ENCODE data around the gene C10orf71. TPM values are rescaled to one million over a fixed set of nuclear protein-coding genes. Genes with fewer than 3 reads are reported as not detected.

The C10orf71 gene
- polyA plus RNA-seq, 1 of the 3 experiments (the other 2 are of a cell fraction) = not detected

- Histone ChIP-seq H3K4me2 (no peak overlapping the region), H3K4me1 (ENCODE audit: control insufficient read depth in 1 of 2, insufficient read depth in 2 of 2, low read depth in 1 of 2, low read length in 1 of 2) (peaks cover 0 to 18% of the 10 kb centered on the region in 2 experiments; a peak in 1 of 4 replicates), H3K4me3 (ENCODE audit: low read depth in 2 of 2, low read length in 1 of 2) (no peak overlapping the region), H3K36me3 (replicated peaks in 1 of 2; ENCODE audit: control insufficient read depth in 1 of 2, insufficient read depth in 2 of 2, low read length in 1 of 2) (no peaks in the 10 kb centered on the region), H3K9me2 (no peaks in the 10 kb centered on the region), H3F3A (replicated peaks; ENCODE audit: insufficient read depth) (no peaks in the 10 kb centered on the region), H3K9me3 (no peaks in the 10 kb centered on the region), H3K27ac (ENCODE audit: low read depth in 2 of 2, low read length in 1 of 2) (no peak overlapping the region), H3K27me3 (ENCODE audit: insufficient read depth) (no peaks in the 10 kb centered on the region), H3K79me2 (ENCODE audit: insufficient read depth) (no peaks in the 10 kb centered on the region), H3K9ac (no peak overlapping the region), H4K20me1 (ENCODE audit: insufficient read depth) (no peaks in the 10 kb centered on the region), H2AFZ (ENCODE audit: low read depth) (no peak overlapping the region)
- CTCF ChIA-PET = no interaction called here
- no peak for DNase-seq
- WGBS (ENCODE audit: low lambda C conversion rate) = 32% methylated on average over 4 of the region's 4 CpGs
- POLR2A ChIA-PET = no interaction called here
- TF ChIP-seq ZBTB33 (IDR thresholded peaks at IDR 0.05; ENCODE audit: borderline replicate concordance, low read depth) = no peak
- no peak for TF ChIP-seq MEF2A (IDR thresholded peaks at IDR 0.05; ENCODE audit: borderline replicate concordance, low read depth)
- no peak for TF ChIP-seq RXRA (IDR thresholded peaks at IDR 0.05; ENCODE audit: borderline replicate concordance, low read depth)
- TF ChIP-seq EP300 (IDR thresholded peaks at IDR 0.05; ENCODE audit: borderline replicate concordance in 1 of 2, low read depth in 1 of 2, low read length in 1 of 2) = no peak
- TF ChIP-seq USF1 (IDR thresholded peaks at IDR 0.05; ENCODE audit: borderline replicate concordance, low read depth) = no peak
- no peak for TF ChIP-seq RFX5 (IDR thresholded peaks at IDR 0.05; ENCODE audit: low read length)
- no peak for TF ChIP-seq USF2 (IDR thresholded peaks at IDR 0.05; ENCODE audit: borderline replicate concordance, low read depth, low read length)
- TF ChIP-seq SIN3A (IDR thresholded peaks at IDR 0.05; ENCODE audit: borderline replicate concordance, low read depth, low read length) = no peak
- TF ChIP-seq NFIC (IDR thresholded peaks at IDR 0.05; ENCODE audit: borderline replicate concordance) = no peak
- no peak for TF ChIP-seq SMC3 (IDR thresholded peaks at IDR 0.05; ENCODE audit: low read depth, low read length)
- no peak for TF ChIP-seq YY1 (IDR thresholded peaks at IDR 0.05; ENCODE audit: low read depth)
- no peak for TF ChIP-seq NRF1 (IDR thresholded peaks at IDR 0.05; ENCODE audit: low read depth, low read length)
- no peak for TF ChIP-seq MAX (IDR thresholded peaks at IDR 0.05; ENCODE audit: low read depth)
Measured at GRCh38 chr10:49276596-49276995, 22.4 kb upstream of the C10orf71 start.

- Histone ChIP-seq H4K20me1 (ENCODE audit: insufficient read depth) (no peaks in the 10 kb centered on the region), H3K4me3 (ENCODE audit: low read depth in 2 of 2, low read length in 1 of 2) (no peak overlapping the region), H2AFZ (ENCODE audit: low read depth) (no peak overlapping the region), H3K27me3 (ENCODE audit: insufficient read depth) (no peaks in the 10 kb centered on the region), H3K4me2 (no peak overlapping the region), H3K9me2 (no peaks in the 10 kb centered on the region), H3F3A (replicated peaks; ENCODE audit: insufficient read depth) (no peaks in the 10 kb centered on the region), H3K4me1 (ENCODE audit: control insufficient read depth in 1 of 2, insufficient read depth in 2 of 2, low read depth in 1 of 2, low read length in 1 of 2) (peaks cover 0 to 16% of the 10 kb centered on the region in 2 experiments; a peak in 1 of 4 replicates), H3K9me3 (no peaks in the 10 kb centered on the region), H3K9ac (no peak overlapping the region), H3K36me3 (replicated peaks in 1 of 2; ENCODE audit: control insufficient read depth in 1 of 2, insufficient read depth in 2 of 2, low read length in 1 of 2) (no peaks in the 10 kb centered on the region), H3K27ac (ENCODE audit: low read depth in 2 of 2, low read length in 1 of 2) (no peak overlapping the region), H3K79me2 (ENCODE audit: insufficient read depth) (no peaks in the 10 kb centered on the region)
- WGBS (ENCODE audit: low lambda C conversion rate) = 25% methylated on average over 3 of the region's 5 CpGs
- CTCF ChIA-PET = interaction anchor here (0.7 to 2.2 kb wide), 2 partner anchors 10 to 297 kb away, joined by 4 to 7 read pairs; no protein-coding TSS in a partner anchor
- TF ChIP-seq TEAD4 (IDR thresholded peaks at IDR 0.05; ENCODE audit: borderline replicate concordance, insufficient read depth) = no peak
- DNase-seq = no peak
- POLR2A ChIA-PET = no interaction called here
Measured at GRCh38 chr10:49277973-49278372, 21.0 kb upstream of the C10orf71 start.

Data from SK-N-SH (cell line).